Measurements from ENCODE around the gene ZFHX3.

ZFHX3 gene

GRCh38 chr16:73057291-73058210, 9.6 kb upstream of the ZFHX3 start:
- no peak for DNase-seq (ENCODE audit: insufficient read length, low spot score)
- FAIRE-seq = no peak

DNA sequence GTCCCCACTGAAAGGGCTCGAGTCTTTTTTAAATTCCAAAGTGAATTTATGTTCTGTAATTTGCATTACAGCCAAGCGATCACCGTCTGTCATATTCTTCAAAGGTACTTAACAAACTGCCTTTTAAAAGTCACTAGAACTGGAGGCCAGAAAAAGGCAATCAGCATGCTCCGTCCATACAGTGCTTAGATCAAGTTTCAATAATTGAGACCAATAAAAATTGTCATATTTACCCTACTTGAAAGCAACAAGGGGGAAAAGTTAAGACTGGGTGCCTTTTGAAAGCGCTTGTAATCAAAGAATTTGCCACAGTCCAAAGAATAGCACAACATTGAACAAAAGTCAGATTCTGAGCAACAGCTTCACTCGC, 9.0 kb upstream of the ZFHX3 start:
- no peak for DNase-seq (ENCODE audit: insufficient read length, low spot score)

DNA sequence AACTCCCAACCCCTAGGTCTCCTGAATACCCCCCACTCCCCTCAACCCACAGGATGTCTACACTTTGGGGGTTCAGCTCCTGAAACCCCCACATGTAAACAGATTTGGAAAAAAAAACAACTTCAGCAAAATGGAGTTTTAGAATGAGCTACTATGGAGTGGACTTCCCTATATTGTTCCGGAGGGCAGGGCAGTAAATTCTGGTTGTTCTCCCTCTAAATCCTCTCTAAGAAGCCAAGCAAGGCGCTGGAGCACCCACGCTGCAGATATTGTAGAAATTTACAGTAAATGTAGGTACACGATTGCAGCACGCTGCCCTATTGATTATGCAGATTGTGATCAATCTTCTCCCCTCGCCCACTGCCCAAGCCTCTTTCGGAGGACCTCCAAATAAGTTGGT, 8.5 kb upstream of the ZFHX3 start:
- FAIRE-seq = no peak
- DNase-seq (ENCODE audit: insufficient read length, low spot score) = no peak

More for the DNA sequence above, 9.0 kb upstream of the ZFHX3 start:
- FAIRE-seq = no peak

DNA sequence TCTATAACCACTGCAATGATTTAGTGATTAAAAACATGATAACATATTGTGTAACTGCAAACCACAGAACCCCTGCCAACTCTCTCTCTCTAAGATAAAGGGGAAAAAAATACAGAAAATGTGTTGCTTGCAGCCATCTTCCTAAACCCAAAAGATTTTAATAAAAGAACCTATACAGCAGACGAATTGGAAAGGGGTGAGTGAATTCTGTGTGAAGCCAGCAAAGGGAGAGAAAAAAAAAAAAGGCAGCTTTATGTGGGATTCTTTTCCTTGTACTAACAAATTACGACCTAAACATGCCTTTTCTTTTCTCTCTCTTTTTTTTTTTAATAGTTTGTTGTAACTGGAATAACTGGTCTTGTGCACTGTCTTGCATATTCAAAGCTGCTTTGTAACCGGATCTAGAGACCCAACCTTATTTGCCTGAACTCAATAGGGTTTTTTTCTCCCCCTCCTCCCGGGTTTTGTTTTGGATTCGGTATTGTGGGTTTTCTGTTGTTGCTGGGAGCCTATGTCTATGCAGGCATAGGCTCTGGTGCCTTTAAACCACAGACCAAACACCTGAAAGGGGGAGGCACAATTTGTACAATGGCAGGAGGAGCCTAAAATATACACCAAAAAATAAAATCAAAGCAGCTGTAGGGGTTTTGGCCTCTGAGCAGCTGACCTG, 7.0 kb upstream of the ZFHX3 start:
- no peak for FAIRE-seq
- DNase-seq (ENCODE audit: insufficient read length, low spot score) = no peak

DNA sequence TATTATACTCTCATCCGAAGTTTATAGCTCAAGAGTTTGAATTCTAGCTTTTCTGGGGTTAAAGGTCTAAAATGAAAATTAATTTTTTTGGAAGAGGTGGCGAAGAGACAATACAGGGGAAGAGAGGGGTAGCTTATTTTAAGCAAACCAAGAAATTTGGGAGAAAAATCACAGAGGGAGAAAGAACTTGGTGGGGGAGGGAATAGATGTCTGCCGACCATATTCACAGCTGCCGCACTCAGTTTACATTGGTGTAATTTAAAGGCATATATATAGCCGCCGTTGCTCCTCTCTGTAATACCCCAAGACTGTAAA, 6.5 kb upstream of the ZFHX3 start:
- no peak for FAIRE-seq
- no peak for DNase-seq (ENCODE audit: insufficient read length, low spot score)

- FAIRE-seq (peak; percentile 20), DNase-seq (ENCODE audit: insufficient read length, low spot score) (no peak)
Measured at GRCh38 chr16:73054125-73054484, 6.2 kb upstream of the ZFHX3 start.

- FAIRE-seq (peak; percentile 88), DNase-seq (ENCODE audit: insufficient read length, low spot score) (no peak)
Measured at GRCh38 chr16:73053364-73054124, 5.6 kb upstream of the ZFHX3 start.

- no peak for FAIRE-seq
- DNase-seq (ENCODE audit: insufficient read length, low spot score) = no peak
Measured at GRCh38 chr16:73053038-73053363, 5.1 kb upstream of the ZFHX3 start.

GRCh38 chr16:73052576-73052975, 4.6 kb upstream of the ZFHX3 start:
- FAIRE-seq (no peak), DNase-seq (ENCODE audit: insufficient read length, low spot score) (no peak)

DNA sequence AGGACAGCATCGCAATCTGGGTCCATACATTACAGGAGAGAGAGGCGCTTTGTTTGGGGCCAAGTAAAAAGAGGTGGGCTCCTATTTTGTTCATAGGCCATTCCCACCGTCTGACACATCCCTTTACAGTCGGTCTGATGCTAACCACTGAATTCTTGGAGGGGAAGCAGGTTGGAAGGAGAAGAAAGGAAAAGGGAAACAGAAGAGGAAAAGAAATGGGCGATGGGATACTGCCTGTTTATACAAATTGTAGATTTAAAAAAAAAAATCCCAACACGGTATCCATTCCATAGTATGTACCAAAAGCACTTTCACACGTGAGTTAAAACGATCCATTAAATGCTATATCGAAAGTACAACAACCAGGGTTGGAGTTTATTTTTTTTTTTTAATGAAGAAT, 4.0 kb upstream of the ZFHX3 start:
- FAIRE-seq (no peak), DNase-seq (ENCODE audit: insufficient read length, low spot score) (no peak)

DNA sequence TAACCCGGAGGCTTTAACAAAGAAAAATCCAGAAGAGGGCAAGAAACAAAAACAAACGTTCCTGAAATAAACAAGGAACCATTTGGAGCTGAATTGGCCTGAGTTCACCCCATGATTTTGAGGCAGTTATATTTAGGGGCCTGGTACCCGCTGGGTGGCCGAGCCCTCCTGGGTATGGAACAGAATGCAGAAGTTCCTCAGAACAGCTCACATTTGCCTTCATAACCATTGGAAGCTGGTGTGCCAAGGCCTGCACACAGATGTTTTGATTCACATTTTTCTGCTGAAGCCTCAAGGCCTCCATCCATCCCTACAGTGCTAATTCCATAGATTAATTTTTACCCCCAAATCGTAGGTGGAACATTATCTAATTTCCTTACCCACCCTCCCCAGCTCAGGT, 3.3 kb upstream of the ZFHX3 start:
- DNase-seq (ENCODE audit: insufficient read length, low spot score) (no peak), FAIRE-seq (no peak)

- no peak for DNase-seq (ENCODE audit: insufficient read length, low spot score)
- no peak for FAIRE-seq
Measured at GRCh38 chr16:73050201-73051099, 2.5 kb upstream of the ZFHX3 start.

DNA sequence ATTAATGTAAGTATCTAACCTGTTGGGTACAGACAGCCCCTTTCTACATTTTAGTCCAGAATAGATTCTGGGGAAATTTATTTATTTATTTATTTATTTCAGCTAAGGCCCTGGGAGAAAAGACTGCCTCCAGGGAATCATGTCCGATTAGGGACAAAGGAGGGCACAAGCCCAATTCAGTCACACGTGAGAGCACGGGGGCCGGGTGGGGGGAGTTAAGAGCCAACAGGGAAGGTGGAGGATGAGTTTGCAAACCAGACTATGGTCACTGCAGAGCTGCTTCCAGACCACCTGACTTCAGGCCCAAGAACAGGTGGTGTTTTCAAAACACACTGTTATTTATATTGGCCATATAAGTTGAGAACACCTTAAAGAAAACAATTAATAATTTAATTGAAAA, 1.6 kb upstream of the ZFHX3 start:
- DNase-seq (ENCODE audit: insufficient read length, low spot score) (no peak), FAIRE-seq (no peak)

- DNase-seq (ENCODE audit: insufficient read length, low spot score) (no peak), FAIRE-seq (no peak)
Measured at GRCh38 chr16:73049091-73049490, 1.2 kb upstream of the ZFHX3 start.

DNA sequence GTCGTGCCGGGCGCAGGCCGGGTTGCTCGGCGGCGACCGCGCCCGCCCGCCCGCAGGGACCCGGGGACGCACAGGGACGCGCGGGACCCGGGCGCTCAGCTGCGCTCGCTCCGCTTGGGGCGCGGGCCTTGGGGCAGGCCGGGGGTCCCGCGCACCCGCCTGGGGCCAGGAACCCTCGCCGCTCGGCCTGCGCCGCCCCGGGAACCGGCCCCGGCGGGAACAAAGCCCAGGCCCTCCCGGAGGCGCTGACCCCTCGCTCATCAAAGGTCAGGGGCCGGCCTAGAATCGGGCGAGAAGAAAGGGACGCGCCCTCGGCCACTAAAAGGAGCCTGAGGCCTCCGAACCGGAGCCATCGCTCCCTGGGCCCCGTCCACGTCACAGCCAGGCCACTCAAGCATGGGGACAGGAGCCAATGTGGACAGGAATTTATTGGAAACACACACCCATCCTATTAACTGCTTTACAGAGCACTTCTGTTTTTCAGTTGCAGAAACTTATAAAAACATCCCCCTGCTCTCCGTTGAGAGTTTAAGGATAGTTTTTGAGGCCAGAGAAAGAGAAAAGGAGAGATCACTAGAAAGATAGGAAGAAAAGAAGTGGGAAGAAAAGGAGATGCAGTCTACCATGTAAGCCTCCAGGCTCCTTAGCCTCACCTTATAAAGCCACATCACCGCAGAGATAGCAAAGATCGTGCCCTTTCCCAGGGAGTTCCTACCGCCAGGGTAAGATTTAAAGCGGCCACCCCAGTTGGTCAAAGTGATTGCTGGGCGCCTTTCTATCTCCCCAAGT, 558 bp upstream of the ZFHX3 start:
- no peak for DNase-seq (ENCODE audit: insufficient read length, low spot score)
- no peak for FAIRE-seq

- DNase-seq (ENCODE audit: insufficient read length, low spot score) (no peak), FAIRE-seq (no peak)
Measured at GRCh38 chr16:73047221-73047535, 750 bp downstream of the ZFHX3 start.

DNA sequence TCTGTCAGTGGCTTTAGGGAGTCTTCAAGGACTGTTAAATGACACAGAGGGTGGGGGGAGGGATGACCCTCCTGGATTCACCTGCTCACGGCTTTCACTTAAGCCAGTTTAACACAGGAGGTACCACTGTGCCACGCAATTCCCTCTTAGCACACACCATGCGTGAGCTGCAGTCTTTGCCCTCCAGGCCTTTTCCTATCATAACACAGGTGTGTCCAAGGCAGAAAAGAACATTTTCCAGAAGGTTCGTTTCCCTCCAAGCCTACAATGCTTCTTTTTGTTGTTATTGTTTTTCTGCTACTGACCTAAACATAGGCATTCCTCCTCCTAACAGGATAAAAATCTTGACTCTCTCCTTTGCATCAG, 1.1 kb downstream of the ZFHX3 start:
- DNase-seq (ENCODE audit: insufficient read length, low spot score) (no peak), FAIRE-seq (no peak)

DNA sequence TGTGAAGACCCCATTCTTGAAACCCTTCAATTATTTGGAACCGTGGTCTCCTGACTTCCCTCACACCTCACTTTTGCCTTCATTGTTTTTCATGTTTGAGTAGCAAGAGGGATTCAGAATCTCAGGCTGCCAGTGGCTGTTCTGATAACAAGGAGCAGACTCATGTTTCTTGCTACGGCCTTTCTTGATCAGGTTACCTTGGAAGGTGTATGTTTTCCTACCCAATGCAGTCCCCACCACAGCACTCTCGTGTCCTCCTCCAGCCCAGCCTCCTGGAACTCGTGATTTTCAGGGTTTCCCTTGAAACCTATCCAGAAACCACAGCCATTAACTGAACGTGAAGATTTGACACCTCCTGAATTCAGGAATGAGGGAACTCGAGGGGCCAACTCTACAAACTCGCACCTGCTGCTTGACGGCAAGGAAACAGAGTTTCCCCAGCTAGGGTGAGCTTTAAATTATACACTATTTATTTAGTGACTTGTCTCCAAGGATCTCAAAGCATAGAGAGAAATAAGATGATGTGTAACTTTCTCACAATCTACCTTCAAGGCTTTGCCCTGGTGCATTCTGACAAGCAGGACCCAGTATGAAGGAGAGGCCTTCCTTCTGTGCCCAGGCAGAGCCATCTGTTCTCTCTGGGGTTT, 1.6 kb downstream of the ZFHX3 start:
- no peak for DNase-seq (ENCODE audit: insufficient read length, low spot score)
- no peak for FAIRE-seq

GRCh38 chr16:73043828-73044467, 4.0 kb downstream of the ZFHX3 start:
- FAIRE-seq (no peak), DNase-seq (ENCODE audit: insufficient read length, low spot score) (no peak)

Data from HTR-8/SVneo (cell line).